Measurements from ENCODE around the gene APOA1.

Gene APOA1

DNA sequence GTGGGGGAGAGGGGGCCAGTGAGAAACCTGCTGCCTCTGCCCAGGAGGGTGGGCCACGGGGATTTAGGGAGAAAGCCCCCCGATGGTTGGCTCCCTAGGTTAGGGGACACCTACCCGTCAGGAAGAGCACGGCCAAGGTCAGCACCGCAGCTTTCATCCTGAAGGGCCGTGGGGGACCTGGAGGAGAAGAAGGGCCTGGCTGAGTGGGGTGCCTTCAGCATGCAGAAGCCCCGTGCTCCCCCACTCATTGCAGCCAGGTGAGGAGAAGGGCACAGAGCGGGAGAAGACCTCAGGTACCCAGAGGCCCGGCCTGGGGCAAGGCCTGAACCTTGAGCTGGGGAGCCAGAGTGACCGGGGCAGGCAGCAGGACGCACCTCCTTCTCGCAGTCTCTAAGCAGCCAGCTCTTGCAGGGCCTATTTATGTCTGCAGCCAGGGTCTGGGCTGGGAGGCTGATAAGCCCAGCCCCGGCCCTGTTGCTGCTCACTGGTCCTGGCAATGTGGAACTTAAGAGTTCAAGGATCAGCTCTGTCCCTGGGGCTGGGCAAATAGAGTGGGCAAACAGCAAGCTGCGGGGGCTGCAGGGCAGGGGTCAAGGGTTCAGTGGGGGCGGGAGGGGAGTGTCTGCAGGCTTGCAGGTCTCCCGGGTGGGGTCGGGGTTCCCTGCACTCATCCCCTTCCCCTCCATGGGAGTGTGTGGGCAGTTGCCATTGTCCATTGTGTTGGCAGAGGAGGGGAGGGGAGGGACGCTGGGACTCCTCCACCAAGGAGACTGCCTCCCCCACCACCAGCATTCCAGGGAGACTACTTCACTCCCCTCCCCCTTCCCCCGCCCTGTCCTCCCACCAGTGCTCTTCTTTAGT, at the start of gene APOA1:
APOA1 (minus strand) TSS at position 392 of the 861 bp plus-strand sequence; CDS start at position 157, 235 bp downstream.
- DNase-seq: no peak

DNA sequence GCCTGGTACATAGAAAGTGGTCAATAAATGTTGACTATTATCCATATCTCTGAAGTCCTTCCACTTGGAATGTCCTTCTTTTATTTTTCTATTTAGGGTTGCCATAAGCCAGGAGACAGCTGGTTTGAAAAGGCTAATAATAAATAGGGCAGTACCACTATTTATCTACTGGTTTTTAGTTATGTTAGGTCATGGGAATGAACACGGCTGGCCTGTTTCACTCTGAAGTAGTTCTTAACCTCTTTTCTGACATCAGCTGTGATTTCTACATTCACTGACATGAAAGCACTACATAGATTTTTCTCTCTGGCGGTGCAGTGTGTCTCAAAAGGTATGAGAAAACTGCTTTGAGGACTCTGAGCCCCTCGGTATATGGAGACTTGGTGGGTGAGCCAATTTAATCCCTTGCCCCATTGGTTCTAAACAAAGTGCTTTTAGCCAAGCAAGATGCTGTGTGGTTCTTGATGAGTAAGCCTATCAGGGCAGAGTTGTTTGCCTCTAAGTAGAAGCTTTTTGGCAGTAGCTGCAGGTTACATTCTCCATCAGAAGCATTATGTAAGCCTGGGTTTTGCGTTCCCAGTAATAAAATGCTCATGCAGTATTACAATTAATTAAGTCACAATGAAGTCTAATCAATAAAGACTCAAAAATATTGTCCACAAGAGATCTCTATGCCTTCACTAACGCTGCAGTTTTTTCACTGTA, 48.7 kb upstream of the APOA1 start:
- DNase-seq: no peak

- DNase-seq: no peak
Observed at GRCh38 chr11:116882386-116882785, 45.0 kb upstream of the APOA1 start.

DNA sequence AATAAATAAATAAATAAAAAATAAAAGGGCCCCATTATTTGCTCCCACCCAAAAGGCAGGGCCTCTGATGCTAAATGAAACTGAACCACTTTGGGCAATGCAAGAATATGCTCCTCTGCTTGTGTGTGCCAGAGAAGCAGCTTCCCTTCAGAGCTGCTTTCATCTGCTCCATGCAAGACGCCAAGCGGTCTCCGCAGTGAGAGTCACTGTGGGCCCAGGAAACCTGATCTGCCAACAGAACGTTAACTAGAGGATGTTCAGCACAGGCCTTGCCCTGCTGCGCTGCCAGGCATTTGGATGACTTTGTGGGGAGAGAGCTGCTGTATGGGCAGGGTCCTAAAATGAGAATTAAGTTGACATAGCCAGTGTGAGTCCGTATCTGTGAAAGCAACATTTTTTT, 43.7 kb upstream of the APOA1 start:
- DNase-seq: no peak

GRCh38 chr11:116879800-116880625, 42.6 kb upstream of the APOA1 start:
- no peak for DNase-seq

DNA sequence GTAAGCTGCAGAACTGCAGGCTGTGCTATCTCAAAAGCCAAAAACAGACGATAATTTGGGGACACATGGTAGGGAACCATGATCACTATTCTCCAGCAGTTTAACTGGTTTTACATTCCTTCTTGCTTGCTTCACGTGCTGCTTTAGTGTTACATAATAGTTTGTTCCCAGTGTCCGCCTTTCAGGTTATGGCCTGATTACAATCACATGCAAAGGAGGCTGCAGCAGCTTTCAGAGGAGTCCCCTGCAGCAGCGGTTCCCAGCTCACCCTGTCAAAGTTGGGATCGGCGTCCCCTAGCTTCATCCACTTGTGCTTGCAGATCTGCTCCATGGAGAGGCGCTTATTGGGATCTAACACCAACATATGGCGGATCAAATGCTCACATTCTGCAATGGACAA, 39.2 kb upstream of the APOA1 start:
- DNase-seq: no peak

DNA sequence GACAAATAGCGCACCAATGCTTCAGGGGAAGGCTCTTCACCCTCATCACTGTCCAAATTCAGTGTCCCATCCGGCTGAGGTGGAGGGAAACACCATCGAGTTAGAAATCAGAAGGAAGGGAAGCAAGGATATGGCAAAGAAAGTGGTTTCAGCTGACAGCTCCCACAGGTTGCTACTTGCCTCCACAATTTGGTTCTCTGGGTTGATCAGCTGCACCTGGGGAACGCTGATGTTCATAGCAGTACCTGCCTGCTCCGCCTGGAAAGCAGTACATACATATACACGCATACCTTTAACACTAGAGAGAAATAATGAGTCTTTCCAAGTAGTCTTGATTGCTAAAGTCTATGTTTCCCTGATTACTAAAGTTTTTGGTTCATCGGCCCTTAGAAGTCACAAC, 37.8 kb upstream of the APOA1 start:
- DNase-seq: no peak

GRCh38 chr11:116874251-116874650, 36.8 kb upstream of the APOA1 start:
- DNase-seq: no peak

DNA sequence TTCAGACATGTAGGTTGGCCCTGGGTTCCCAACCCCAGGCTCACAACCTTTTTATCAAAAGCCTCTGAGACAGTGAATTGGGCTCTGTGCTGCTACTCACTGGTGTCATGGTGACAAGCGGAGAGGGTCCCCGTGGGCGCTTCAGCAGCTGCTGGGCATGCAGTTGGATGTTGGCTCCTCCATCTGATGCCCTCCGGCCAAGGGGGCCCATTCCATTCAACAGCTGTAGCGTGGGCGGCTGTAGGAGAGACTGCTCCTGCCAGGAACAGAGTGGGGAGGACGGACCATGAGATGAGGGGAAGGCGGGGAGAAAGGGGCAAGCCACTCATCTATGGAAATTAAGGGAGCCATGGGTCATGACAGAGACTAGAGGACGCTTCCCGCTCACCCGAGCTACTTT, 36.0 kb upstream of the APOA1 start:
- DNase-seq: no peak

GRCh38 chr11:116871248-116871647, 33.8 kb upstream of the APOA1 start:
- DNase-seq: no peak

DNA sequence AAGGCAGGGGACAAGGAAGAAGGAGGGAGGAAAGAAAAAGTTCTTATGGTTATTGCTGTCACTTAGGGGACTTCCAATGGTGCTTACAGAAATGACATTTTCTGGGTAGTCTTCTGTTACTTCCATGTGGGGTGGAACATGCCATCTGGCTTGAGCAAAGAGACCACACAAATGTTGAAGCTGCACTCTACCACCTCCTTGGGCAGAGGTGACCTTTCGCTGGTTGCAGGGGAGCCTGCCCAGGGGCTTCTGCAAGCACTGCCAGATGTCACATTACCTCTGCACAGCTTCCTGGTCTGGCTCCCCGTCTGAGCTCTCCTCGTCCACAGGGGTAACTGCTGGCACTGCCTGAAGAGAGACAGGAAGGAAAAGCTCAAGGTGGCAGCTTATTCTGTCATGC, 32.6 kb upstream of the APOA1 start:
- DNase-seq: no peak

DNA sequence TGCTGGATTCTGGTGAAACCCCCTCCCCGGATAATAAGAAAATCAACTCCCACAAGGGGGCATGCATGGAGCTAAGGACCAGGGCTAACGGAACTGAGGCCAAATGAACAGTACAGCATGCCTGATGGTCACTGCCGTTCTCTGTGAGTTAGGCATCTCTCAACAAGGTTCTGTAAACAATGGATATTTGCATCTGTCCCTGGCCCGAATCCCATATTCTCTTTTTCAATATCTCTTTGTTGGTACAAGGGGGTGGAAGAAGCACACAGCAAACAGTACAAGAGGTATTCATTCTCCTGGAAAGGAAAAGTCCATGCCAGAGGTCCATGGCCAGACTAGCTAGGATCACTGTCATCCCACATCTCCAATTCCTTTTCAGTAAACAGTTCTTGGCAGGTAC, 32.2 kb upstream of the APOA1 start:
- DNase-seq: no peak

DNA sequence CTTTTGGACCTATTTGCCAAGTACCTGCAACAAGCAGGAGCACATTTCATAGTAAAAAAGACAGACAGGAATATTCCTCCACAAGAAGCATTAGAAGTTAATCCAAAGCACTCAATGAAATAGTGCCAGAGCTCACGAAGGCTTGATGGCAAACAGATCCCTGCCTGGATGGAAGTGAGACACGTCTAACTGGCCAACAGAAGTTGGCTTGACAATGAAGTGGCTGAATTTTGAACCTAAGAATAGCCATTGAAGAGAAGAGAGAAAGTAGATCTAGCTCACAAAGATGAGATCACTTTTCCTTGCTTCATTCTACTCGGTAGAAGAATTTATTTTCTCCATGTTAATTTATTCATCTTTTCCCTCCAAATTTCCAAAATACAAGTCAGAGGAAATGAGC, 30.6 kb upstream of the APOA1 start:
- DNase-seq: no peak

DNA sequence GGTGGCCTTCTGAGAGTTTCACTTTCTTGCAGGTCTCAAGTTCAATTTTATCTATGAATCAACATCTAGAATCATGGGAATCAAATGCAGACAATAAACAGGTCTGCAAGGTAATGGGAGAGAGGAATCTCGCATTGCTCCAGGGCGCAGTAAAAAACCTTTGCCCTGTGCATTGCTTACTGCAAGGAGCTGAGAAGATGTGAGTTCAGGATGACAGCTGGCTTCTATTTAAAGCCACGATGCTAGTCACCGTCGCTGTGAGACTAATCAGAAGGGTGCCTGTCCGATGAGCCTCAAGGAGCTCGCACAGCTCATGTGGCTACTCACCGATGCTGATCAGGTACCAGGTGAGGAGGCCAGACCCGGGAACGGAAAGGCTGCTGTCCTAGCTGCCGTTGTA, 30.2 kb upstream of the APOA1 start:
- no peak for DNase-seq

DNA sequence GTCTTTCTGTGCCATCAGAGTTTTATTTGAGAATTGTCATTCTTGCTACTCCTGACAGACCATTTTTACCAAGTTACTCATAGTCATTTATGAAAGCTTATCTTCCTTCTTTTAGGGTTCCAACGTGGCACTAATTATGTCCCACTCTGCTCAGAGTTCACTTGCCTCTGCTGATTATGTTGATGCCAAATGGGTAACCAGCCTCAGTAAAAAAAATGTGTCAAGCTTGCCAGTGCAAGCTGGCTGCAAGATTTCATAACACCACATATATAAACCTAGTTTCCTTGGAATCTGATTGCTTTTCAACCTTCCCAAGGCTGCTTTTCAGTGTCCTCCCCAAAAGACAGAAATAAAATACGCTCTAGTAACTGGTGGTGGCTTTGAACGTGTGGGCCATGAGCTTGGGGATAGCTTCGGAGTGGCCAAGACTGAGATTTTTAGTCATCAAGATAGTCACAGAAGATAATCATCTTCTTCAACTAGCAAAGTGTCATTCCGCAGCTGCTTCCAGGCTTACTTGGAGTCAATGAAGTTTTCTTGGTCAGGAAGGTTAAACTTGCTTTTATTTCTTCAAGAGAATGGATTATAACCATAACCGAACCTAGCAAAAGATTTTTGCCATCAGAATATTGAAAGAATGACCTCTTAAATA, 29.5 kb upstream of the APOA1 start:
- DNase-seq: no peak

DNA sequence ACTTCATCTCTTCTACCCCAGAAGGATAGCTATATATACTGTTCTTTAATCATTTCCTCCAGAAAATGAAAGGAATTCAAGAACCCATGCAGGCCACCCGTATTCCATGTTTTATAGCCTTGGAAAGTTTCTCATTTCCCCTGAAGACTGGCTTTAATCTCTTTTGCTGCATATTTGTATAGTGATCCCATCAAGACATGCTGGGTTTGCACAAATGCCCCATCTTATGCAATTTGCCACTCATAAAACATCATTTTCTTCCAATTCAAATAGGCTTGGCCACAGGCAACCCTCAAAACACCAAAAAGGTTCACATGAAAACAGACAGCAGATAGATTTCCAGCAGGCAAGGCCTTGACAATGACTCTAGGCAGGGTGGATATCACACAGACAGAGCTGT, 28.3 kb upstream of the APOA1 start:
- DNase-seq: no peak

- DNase-seq: no peak
Observed at GRCh38 chr11:116864531-116864930, 27.1 kb upstream of the APOA1 start.

GRCh38 chr11:116862951-116863350, 25.5 kb upstream of the APOA1 start:
- DNase-seq: no peak

DNA sequence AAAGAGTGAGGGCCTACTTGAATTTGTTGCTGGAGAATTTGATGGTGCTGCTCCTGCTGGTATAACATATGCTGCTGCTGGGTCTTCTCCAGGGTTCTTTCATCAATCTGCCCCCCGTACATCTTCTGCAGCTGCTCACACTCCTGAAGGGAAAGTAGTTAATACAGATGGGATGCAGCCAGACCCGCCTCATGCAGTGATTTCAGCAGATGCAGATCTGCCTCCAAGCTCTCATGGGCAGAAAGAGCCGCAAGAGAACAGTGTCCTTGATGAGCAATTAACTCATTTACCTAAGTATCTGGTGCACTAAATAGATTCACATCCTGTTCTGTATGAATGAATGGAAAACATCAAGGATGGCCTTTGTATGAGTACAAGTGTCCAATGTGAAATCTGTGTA, 24.8 kb upstream of the APOA1 start:
- no peak for DNase-seq

DNA sequence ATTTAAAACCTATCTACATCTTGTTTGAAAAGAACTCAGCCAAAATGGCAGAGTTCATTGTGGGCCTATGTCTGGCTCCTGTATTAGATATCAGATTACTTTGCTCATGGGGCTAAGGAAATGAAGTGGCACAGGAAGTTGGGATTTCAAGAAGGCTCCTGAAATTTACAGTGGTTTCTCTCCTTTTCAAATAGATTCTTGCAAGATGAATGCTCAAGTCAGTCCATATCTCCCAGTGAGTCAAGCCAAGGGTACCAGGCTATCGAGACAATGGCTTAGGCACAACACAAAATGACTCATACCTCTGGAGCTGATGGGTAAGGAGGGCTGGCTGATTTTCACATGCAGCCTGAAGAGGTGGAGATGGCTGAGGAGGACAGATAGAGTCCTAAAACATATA, 24.1 kb upstream of the APOA1 start:
- no peak for DNase-seq

GRCh38 chr11:116860303-116860702, 22.9 kb upstream of the APOA1 start:
- no peak for DNase-seq

DNA sequence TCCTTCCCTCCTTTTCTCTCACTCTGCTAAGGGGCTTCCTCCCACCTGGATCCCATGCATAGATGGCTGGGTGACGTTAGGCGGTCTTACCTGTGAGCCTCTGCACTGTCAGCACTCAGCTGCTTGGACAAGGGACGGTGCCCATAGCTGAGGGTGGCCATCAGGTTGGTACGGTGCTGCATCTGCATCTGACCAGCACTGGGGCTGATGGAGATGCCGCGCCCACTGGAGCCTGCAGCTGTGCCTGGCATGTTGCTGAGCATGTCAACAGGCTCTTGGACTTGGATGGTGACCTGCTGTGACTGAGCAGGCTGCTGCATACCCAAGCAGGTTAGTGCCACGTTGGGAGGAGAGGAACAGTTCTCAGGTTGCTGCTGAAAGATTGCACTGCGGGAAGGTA, 21.8 kb upstream of the APOA1 start:
- no peak for DNase-seq

GRCh38 chr11:116857936-116858335, 20.5 kb upstream of the APOA1 start:
- DNase-seq: no peak
